Esophagus muscularis mucosa (tissue), 4 donors: ENCODE data around the gene KCTD16. TPM values are rescaled to one million over a fixed set of nuclear protein-coding genes. Genes with fewer than 3 reads are reported as not detected.
A peak's percentile ranks its signal among the peaks of the same experiment; 100 is the strongest.

Source experiments
- DNase-seq: peaks from one replicate; pipeline ENCODE4 v3.0.0-alpha.2; 2017; ENCODE audit errors: extremely low spot score
- H3K27ac ChIP-seq, 4 donors: fragments of 200-600 bp; sonication (generic); replicated peaks in 1 of 4; 1 replicate in 3 of 4; 2 replicates in 1 of 4; pipeline ENCODE4 v1.5.1; 2016 to 2019; ENCODE audit warnings: mild to moderate bottlenecking in 1 of 4
- H3K27me3 ChIP-seq, 4 donors: fragments of 200-600 bp; sonication (generic); one replicate each; pipeline versions ENCODE4 v1.5.1 to v1.6.0; 2016 to 2019
- H3K36me3 ChIP-seq, 4 donors: fragments of 200-600 bp; sonication (generic); one replicate each; pipeline ENCODE4 v1.5.1; 2016 to 2019
- H3K4me1 ChIP-seq, 4 donors: fragments of 200-600 bp; sonication (generic); one replicate each; pipeline ENCODE4 v1.5.1; 2016 to 2019
- H3K4me3 ChIP-seq, 4 donors: fragments of 200-600 bp; sonication (generic); 1 replicate in 2 of 4; 2 replicates in 2 of 4; pipeline ENCODE4 v1.5.1; 2016 to 2019; ENCODE audit warnings: mild to moderate bottlenecking in 4 of 4, moderate library complexity in 1 of 4
- H3K9me3 ChIP-seq, 4 donors: fragments of 200-600 bp; sonication (generic); 1 replicate in 3 of 4; 2 replicates in 1 of 4; pipeline ENCODE4 v1.5.1; 2016 to 2019
- CTCF ChIP-seq, 3 experiments: fragments of 200-600 bp in 2 of 3; fragments of 450-650 bp in 1 of 3; sonication (generic) in 2 of 3; IDR thresholded peaks; one replicate each; pipeline ENCODE4 v1.5.1; 2017 to 2019; ENCODE audit warnings: antibody characterized with exemption in 3 of 3, mild to moderate bottlenecking in 2 of 3, moderate library complexity in 1 of 3
- EP300 ChIP-seq: sonication (generic); formaldehyde crosslinking; IDR thresholded peaks from one replicate; pipeline ENCODE4 v1.6.1; 2017; ENCODE audit warnings: antibody characterized with exemption
- POLR2A ChIP-seq: fragments of 450-650 bp; IDR thresholded peaks from one replicate; pipeline ENCODE4 v1.6.1; 2017; ENCODE audit warnings: antibody characterized with exemption, moderate library complexity, mild to moderate bottlenecking, low read depth
- POLR2AphosphoS5 ChIP-seq, 2 donors: sonication (generic); formaldehyde crosslinking; IDR thresholded peaks; one replicate each; pipeline ENCODE4 v1.6.1; 2017; ENCODE audit warnings: antibody characterized with exemption in 2 of 2
- WGBS: methylation state at CpG from one replicate; pipeline ENCODE4 v1.1.5; 2018; 5-methylcytosine and 5-hydroxymethylcytosine counted together
- intact Hi-C: fragments of 100-400 bp; cut with DNase I; formaldehyde crosslinking; loops from one replicate; pipeline ENCODE4 v1.15.1; 2023
- total RNA-seq, 4 donors: library from RNA; depleted of rRNA; stranded (reverse); fragments of >200 nt; gene quantifications; one replicate each; pipeline versions ENCODE4 v1.1.0 to v1.2.1, GENCODE V29; 2016

KCTD16 gene
- total RNA-seq, 4 donors from 2014 or later: under 0.01 to 0.11 (median under 0.01) TPM; not detected in 1

- no peaks in the 10 kb centered on the region for H3K27me3 ChIP-seq
- H3K4me1 ChIP-seq: no peaks in the 10 kb centered on the region
- WGBS: 32% methylated on average over 2 of the region's 2 CpGs
- TF ChIP-seq EP300: no peak
- no peak for TF ChIP-seq POLR2A
- TF ChIP-seq POLR2AphosphoS5 (IDR thresholded peaks at IDR 0.05): no peak
- TF ChIP-seq CTCF (IDR thresholded peaks at IDR 0.05): peak in 2 of 3 experiments; percentile 8 to 14
- intact Hi-C loops: no loop called here
- no peak overlapping the region for H3K27ac ChIP-seq
- H3K9me3 ChIP-seq: no peaks in the 10 kb centered on the region
- DNase-seq: no peak
- H3K36me3 ChIP-seq: no peaks in the 10 kb centered on the region
- no peak overlapping the region for H3K4me3 ChIP-seq
Measured at GRCh38 chr5:144467792-144468191, 297.1 kb downstream of the KCTD16 start.

GRCh38 chr5:144468571-144468970 lies 297.9 kb downstream of the KCTD16 start:
- Histone ChIP-seq H3K27ac (no peak overlapping the region), H3K4me3 (no peak overlapping the region), H3K36me3 (no peaks in the 10 kb centered on the region), H3K9me3 (no peaks in the 10 kb centered on the region), H3K4me1 (no peaks in the 10 kb centered on the region), H3K27me3 (no peaks in the 10 kb centered on the region)
- intact Hi-C loops: no loop called here
- WGBS: 51% methylated on average over 4 of the region's 4 CpGs
- DNase-seq: no peak
- TF ChIP-seq POLR2A: no peak
- TF ChIP-seq EP300: no peak
- no peak for TF ChIP-seq CTCF (IDR thresholded peaks at IDR 0.05)
- no peak for TF ChIP-seq POLR2AphosphoS5 (IDR thresholded peaks at IDR 0.05)

GRCh38 chr5:144469106-144469505 lies 298.4 kb downstream of the KCTD16 start:
- intact Hi-C loops: no loop called here
- H3K4me1 ChIP-seq: no peaks in the 10 kb centered on the region
- no peak for TF ChIP-seq POLR2AphosphoS5 (IDR thresholded peaks at IDR 0.05)
- TF ChIP-seq EP300: no peak
- H3K36me3 ChIP-seq: no peaks in the 10 kb centered on the region
- WGBS: 82% methylated on average over 4 of the region's 4 CpGs
- H3K27ac ChIP-seq: no peak overlapping the region
- H3K4me3 ChIP-seq: no peak overlapping the region
- no peak for DNase-seq
- H3K9me3 ChIP-seq: no peaks in the 10 kb centered on the region
- no peaks in the 10 kb centered on the region for H3K27me3 ChIP-seq

GRCh38 chr5:144472221-144472620 lies 301.5 kb downstream of the KCTD16 start:
- Histone ChIP-seq H3K27ac (no peak overlapping the region), H3K27me3 (no peaks in the 10 kb centered on the region), H3K4me3 (no peak overlapping the region), H3K9me3 (no peaks in the 10 kb centered on the region), H3K4me1 (no peaks in the 10 kb centered on the region), H3K36me3 (no peaks in the 10 kb centered on the region)
- no peak for DNase-seq
- 77% methylated on average over 2 of the region's 2 CpGs for WGBS
- TF ChIP-seq EP300 (no peak), POLR2AphosphoS5 (IDR thresholded peaks at IDR 0.05) (no peak), CTCF (IDR thresholded peaks at IDR 0.05) (no peak), POLR2A (no peak)
- intact Hi-C loops: no loop called here

GRCh38 chr5:144473650-144474049 lies 303.0 kb downstream of the KCTD16 start:
- WGBS: 90% methylated on average over 13 of the region's 13 CpGs
- Histone ChIP-seq H3K4me3 (no peak overlapping the region), H3K27me3 (no peaks in the 10 kb centered on the region), H3K9me3 (no peaks in the 10 kb centered on the region), H3K36me3 (no peaks in the 10 kb centered on the region), H3K27ac (no peak overlapping the region), H3K4me1 (no peaks in the 10 kb centered on the region)
- intact Hi-C loops: no loop called here
- no peak for DNase-seq
- TF ChIP-seq EP300: no peak
- TF ChIP-seq CTCF (IDR thresholded peaks at IDR 0.05): no peak
- no peak for TF ChIP-seq POLR2AphosphoS5 (IDR thresholded peaks at IDR 0.05)
- no peak for TF ChIP-seq POLR2A
